Naive thymus-derived CD8-positive, alpha-beta T cell (primary cell): ENCODE results near the gene ATP6V0E1. TPM values are rescaled to one million over a fixed set of nuclear protein-coding genes. Genes with fewer than 3 reads are reported as not detected.
A peak's percentile ranks its signal among the peaks of the same experiment; 100 is the strongest.
"Not testable (repeated sequence)": the region's sequence is repeated elsewhere in the genome, so short reads cannot be mapped to it uniquely, and the experiment has no call there.

ENCODE experiments used
- ATAC-seq, 2 donors: fragments of 150-1000 bp; cut with Tn5 transposase in 1 of 2; sonication (Bioruptor Pico), chemical (Tn5 transposase) in 1 of 2; 1 replicate in 1 of 2; 2 replicates in 1 of 2; pipeline ENCODE4 v1.10.0; 2021; ENCODE audit warnings: mild to moderate bottlenecking in 2 of 2, moderate library complexity in 2 of 2
- POLR2A ChIA-PET: fragments of 350-600 bp; sonication (Branson Sonifier 250); formaldehyde crosslinking; loops from one replicate; lab custom pipeline; 2021; ENCODE audit warnings: antibody characterized with exemption; lab: Charles Lee
- DNase-seq, 10 donors: peaks; one replicate each; pipeline versions ENCODE4 v3.0.0 to v3.0.0-alpha.2; 2020 to 2022
- H3K27ac Mint-ChIP-seq, 10 donors: one replicate each; pipeline ENCODE4 v1.8.0; 2020 to 2022; ENCODE audit warnings: mild to moderate bottlenecking in 10 of 10, mixed read lengths in 10 of 10, moderate library complexity in 4 of 10, inconsistent platforms in 1 of 10
- H3K27me3 Mint-ChIP-seq, 5 donors: one replicate each; pipeline ENCODE4 v1.8.0; 2021 to 2022; ENCODE audit warnings: mixed read lengths in 5 of 5
- H3K36me3 Mint-ChIP-seq, 3 donors: one replicate each; pipeline ENCODE4 v1.8.0; 2020 to 2022; ENCODE audit warnings: mixed read lengths in 3 of 3, mild to moderate bottlenecking in 2 of 3, inconsistent platforms in 1 of 3
- H3K4me1 Mint-ChIP-seq, 4 donors: one replicate each; pipeline ENCODE4 v1.8.0; 2021 to 2022; ENCODE audit warnings: mixed read lengths in 4 of 4
- H3K4me3 Mint-ChIP-seq, 10 donors: one replicate each; pipeline ENCODE4 v1.8.0; 2020 to 2022; ENCODE audit warnings: mild to moderate bottlenecking in 10 of 10, mixed read lengths in 10 of 10, moderate library complexity in 6 of 10, inconsistent platforms in 1 of 10
- H3K9me3 Mint-ChIP-seq, 9 donors: one replicate each; pipeline ENCODE4 v1.8.0; 2020 to 2022; ENCODE audit warnings: mixed read lengths in 9 of 9, mild to moderate bottlenecking in 3 of 9, inconsistent platforms in 1 of 9, moderate library complexity in 1 of 9
- polyA plus RNA-seq, 3 donors: library from polyadenylated mRNA; unstranded; fragments of 300-500 nt; fragmentation: Illumina TruSeq; gene quantifications; one replicate each; pipeline ENCODE4 v1.2.3, GENCODE V29; 2021
- total RNA-seq, 8 experiments: library from RNA in 2 of 8; stranded (reverse) in 2 of 8; gene quantifications; one replicate each; pipeline ENCODE4 v1.2.3 and lab custom pipeline; 2021 to 2026

The ATP6V0E1 gene
- total and polyA plus RNA-seq, 5 experiments from 2014 or later, result 141 to 532 (median 411) TPM

DNA sequence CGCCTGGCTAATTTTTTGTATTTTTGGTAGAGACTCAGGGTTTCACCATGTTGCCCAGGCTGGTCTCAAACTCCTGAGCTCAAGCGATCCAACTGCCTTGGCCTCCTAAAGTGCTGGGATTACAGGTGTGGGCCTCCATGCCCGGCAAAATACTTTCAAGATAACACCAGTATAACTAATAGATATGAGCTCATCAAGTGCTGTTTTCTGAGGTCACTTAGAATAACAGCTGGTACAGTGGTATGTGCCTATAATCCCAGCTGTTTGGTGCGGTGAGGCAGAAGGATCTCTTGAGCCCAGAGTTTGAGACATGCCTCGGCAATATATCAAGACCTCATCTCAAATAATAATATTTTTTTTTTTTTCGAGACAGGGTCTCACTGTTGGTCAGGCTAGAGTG, 42.1 kb downstream of the ATP6V0E1 start:
- Mint-ChIP-seq H3K27me3 (no peaks in the 10 kb centered on the region), H3K27ac (peak overlapping the region in 4 of 10 donors; percentile 22 to 82 (median 56)), H3K36me3 (peaks cover 4 to 40% (median 17%) of the 10 kb centered on the region in 3 donors), H3K9me3 (no peaks in the 10 kb centered on the region), H3K4me3 (no peak overlapping the region), H3K4me1 (peaks cover 7 to 23% (median 12%) of the 10 kb centered on the region in 4 donors)
- ATAC-seq (no peak), DNase-seq (no peak)
- POLR2A ChIA-PET, result interaction anchor here (0.5 to 0.7 kb wide), 2 partner anchors 8 to 117 kb away, joined by 3 to 4 read pairs; no protein-coding TSS in a partner anchor

- H3K27me3 Mint-ChIP-seq, result no peaks in the 10 kb centered on the region
- POLR2A ChIA-PET, result interaction anchor here (1.2 kb wide), 1 partner anchor 11 kb away, joined by 3 read pairs; no protein-coding TSS in a partner anchor
- no peak for ATAC-seq
- H3K36me3 Mint-ChIP-seq, result peaks cover 4 to 22% (median 9%) of the 10 kb centered on the region in 3 donors
- no peak for DNase-seq
- H3K9me3 Mint-ChIP-seq, result no peaks in the 10 kb centered on the region
- no peak overlapping the region for H3K27ac Mint-ChIP-seq
- peak overlapping the region in 1 of 10 donors; percentile 11 for H3K4me3 Mint-ChIP-seq
- H3K4me1 Mint-ChIP-seq, result peaks cover 0 to 23% (median 9%) of the 10 kb centered on the region in 4 donors
Observed at GRCh38 chr5:173027905-173028304, 44.3 kb downstream of the ATP6V0E1 start.

GRCh38 chr5:173028811-173029327, 45.3 kb downstream of the ATP6V0E1 start:
- Mint-ChIP-seq H3K36me3 (peaks cover 4 to 18% (median 9%) of the 10 kb centered on the region in 3 donors), H3K27ac (no peak overlapping the region), H3K4me1 (peaks cover 7 to 29% (median 15%) of the 10 kb centered on the region in 4 donors), H3K4me3 (no peak overlapping the region), H3K27me3 (no peaks in the 10 kb centered on the region), H3K9me3 (no peaks in the 10 kb centered on the region)
- DNase-seq (no peak), ATAC-seq (no peak)
- POLR2A ChIA-PET, result interaction anchor here (0.8 to 2.0 kb wide), 2 partner anchors 13 to 28 kb away, joined by 3 to 8 read pairs; no protein-coding TSS in a partner anchor

GRCh38 chr5:173029499-173029921, 45.9 kb downstream of the ATP6V0E1 start:
- H3K9me3 Mint-ChIP-seq, result no peaks in the 10 kb centered on the region
- ATAC-seq, result peak; percentile 74 to 78
- POLR2A ChIA-PET, result interaction anchor here (0.8 to 2.0 kb wide), 2 partner anchors 13 to 28 kb away, joined by 3 to 8 read pairs; no protein-coding TSS in a partner anchor
- no peak overlapping the region for H3K4me3 Mint-ChIP-seq
- peak in 3 of 10 donors; percentile 5 to 13 (median 8) for DNase-seq
- H3K27me3 Mint-ChIP-seq, result no peaks in the 10 kb centered on the region
- peaks cover under 1 to 18% (median 11%) of the 10 kb centered on the region in 3 donors for H3K36me3 Mint-ChIP-seq
- peaks cover 9 to 32% (median 20%) of the 10 kb centered on the region in 4 donors for H3K4me1 Mint-ChIP-seq
- H3K27ac Mint-ChIP-seq, result no peak overlapping the region

GRCh38 chr5:173032096-173032495, 48.5 kb downstream of the ATP6V0E1 start:
- H3K36me3 Mint-ChIP-seq, result peaks cover 0 to 20% (median 8%) of the 10 kb centered on the region in 3 donors
- H3K27ac Mint-ChIP-seq, result peak overlapping the region in 9 of 10 donors; percentile 42 to 100 (median 74)
- not testable (repeated sequence) for H3K27me3 Mint-ChIP-seq, H3K4me3 Mint-ChIP-seq, H3K9me3 Mint-ChIP-seq, ATAC-seq, DNase-seq
- peaks cover 23 to 45% (median 41%) of the 10 kb centered on the region in 4 donors for H3K4me1 Mint-ChIP-seq
- POLR2A ChIA-PET, result interaction anchor here (0.6 kb wide), 1 partner anchor 74 kb away, joined by 4 read pairs; no protein-coding TSS in a partner anchor

GRCh38 chr5:173032730-173033129, 49.2 kb downstream of the ATP6V0E1 start:
- Mint-ChIP-seq H3K4me3 (no peak overlapping the region), H3K27ac (peak overlapping the region; percentile 42 to 100 (median 73)), H3K9me3 (no peaks in the 10 kb centered on the region), H3K27me3 (no peaks in the 10 kb centered on the region), H3K4me1 (peaks cover 23 to 50% (median 46%) of the 10 kb centered on the region in 4 donors), H3K36me3 (peaks cover 0 to 20% (median 8%) of the 10 kb centered on the region in 3 donors)
- ATAC-seq (no peak), DNase-seq (no peak)
- POLR2A ChIA-PET, result interaction anchor here (1.5 to 1.7 kb wide), 3 partner anchors 10 to 49 kb away, joined by 4 to 7 read pairs (median 6); no protein-coding TSS in a partner anchor

- Mint-ChIP-seq H3K27me3 (no peaks in the 10 kb centered on the region), H3K27ac (peak overlapping the region; percentile 87 to 100 (median 95)), H3K4me3 (peak overlapping the region in 1 of 10 donors; percentile 7), H3K9me3 (no peaks in the 10 kb centered on the region), H3K36me3 (peaks cover 0 to 20% (median 8%) of the 10 kb centered on the region in 3 donors), H3K4me1 (peaks cover 23 to 57% (median 48%) of the 10 kb centered on the region in 4 donors)
- no peak for ATAC-seq
- no peak for DNase-seq
- POLR2A ChIA-PET, result interaction anchor here (0.6 to 1.7 kb wide), 4 partner anchors 9 to 50 kb away, joined by 4 to 7 read pairs (median 5); no protein-coding TSS in a partner anchor
Observed at GRCh38 chr5:173033923-173034322, 50.4 kb downstream of the ATP6V0E1 start.

DNA sequence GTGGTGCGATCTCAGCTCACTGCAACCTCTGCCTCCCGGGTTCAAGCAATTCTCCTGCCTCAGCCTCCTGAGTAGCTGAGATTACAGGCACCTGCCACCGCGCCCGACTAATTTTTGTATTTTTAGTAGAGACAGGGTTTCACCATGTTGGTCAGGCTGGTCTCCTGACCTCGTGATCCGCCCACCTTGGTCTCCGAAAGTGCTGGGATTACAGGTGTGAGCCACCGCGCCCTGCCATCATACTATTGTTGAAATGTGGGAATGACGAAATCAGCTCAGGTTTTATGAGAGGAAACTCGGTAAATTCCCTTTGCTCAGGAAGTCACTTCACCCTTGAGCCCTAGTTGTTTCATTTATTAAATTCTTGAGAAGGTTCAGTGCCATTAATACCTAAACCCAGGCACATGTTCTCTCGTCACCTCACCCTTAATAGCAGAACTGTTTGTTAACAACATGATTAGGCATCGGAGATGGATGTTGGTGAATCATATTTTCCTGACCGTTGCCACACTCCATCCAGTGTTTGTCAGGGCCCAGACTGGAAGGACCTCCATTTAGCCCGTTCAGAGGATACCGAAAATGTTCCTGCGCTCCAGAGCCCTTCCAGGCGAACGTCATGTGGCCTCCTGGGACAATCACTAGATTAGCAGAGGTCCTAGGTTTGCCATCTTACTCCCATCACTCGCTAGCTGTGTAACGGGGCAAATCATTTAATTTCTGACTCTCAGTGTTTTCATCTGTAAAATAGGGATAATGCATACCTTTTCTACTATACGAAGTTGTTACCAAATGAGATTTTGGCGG, 52.5 kb downstream of the ATP6V0E1 start:
- H3K27ac Mint-ChIP-seq, result peak overlapping the region; percentile 66 to 100 (median 96)
- ATAC-seq (no peak), DNase-seq (no peak)
- POLR2A ChIA-PET, result interaction anchor here (0.8 to 2.7 kb wide), 9 partner anchors 8 to 77 kb away, joined by 3 to 26 read pairs (median 4); partner anchors contain the start of genes ATP6V0E1, CREBRF and RPL26L1
- peak overlapping the region; percentile 72 to 89 (median 84) for H3K4me3 Mint-ChIP-seq
- peaks cover 0 to 20% (median 8%) of the 10 kb centered on the region in 3 donors for H3K36me3 Mint-ChIP-seq
- peaks cover 30 to 73% (median 60%) of the 10 kb centered on the region in 4 donors for H3K4me1 Mint-ChIP-seq
- H3K27me3 Mint-ChIP-seq, result no peaks in the 10 kb centered on the region
- H3K9me3 Mint-ChIP-seq, result no peaks in the 10 kb centered on the region

DNA sequence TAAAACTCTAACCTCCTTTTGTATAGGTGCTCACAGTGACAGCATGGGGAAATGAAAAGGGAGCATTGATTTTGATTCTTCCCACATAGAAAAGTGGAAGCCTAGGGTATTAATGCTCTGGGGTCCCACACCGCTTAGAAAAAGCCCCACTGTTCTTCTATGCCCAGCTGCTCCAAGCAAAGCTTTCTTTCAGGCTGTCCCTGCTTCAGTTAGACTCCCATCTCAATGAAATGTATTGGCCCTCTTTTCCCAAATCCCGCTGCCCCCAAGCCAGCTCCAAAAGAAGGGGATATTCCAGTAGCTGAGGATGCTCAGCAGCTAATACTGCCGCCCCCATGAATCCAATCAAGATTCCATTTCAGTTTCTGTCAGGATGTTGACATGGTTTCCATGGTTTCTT, 55.6 kb downstream of the ATP6V0E1 start:
- peaks cover 28 to 56% (median 49%) of the 10 kb centered on the region in 4 donors for H3K4me1 Mint-ChIP-seq
- POLR2A ChIA-PET, result interaction anchor here (0.7 to 1.8 kb wide), 3 partner anchors 11 to 56 kb away, joined by 3 to 5 read pairs (median 3); partner anchors contain the start of gene ATP6V0E1
- peak overlapping the region in 1 of 10 donors; percentile 21 for H3K4me3 Mint-ChIP-seq
- DNase-seq (no peak), ATAC-seq (no peak)
- H3K9me3 Mint-ChIP-seq, result no peaks in the 10 kb centered on the region
- H3K27me3 Mint-ChIP-seq, result no peaks in the 10 kb centered on the region
- H3K27ac Mint-ChIP-seq, result peak overlapping the region; percentile 41 to 100 (median 86)
- peaks cover 0 to 9% (median 6%) of the 10 kb centered on the region in 3 donors for H3K36me3 Mint-ChIP-seq

DNA sequence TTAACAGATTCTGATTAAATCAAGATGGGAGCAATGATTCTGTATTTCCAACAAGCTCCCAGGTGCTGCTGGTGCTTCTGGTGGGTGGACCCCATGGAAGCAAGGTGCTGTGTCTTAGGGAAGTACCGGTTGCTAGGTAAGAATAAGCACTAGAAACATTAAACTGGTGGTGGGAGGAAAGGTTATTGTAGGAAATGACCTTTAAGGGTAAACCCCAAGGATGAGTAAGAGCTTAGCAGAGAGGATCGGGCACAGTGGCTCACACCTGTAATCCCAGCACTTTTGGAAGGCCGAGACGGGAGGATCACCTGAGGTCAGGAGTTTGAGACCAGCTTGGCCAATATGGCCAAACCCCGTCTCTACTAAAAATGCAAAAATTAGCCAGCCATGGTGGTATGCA, 56.4 kb downstream of the ATP6V0E1 start:
- Mint-ChIP-seq H3K9me3 (no peaks in the 10 kb centered on the region), H3K4me3 (no peak overlapping the region), H3K36me3 (peaks cover 0 to 1% (median 0%) of the 10 kb centered on the region in 3 donors), H3K27ac (peak overlapping the region; percentile 40 to 100 (median 73)), H3K27me3 (no peaks in the 10 kb centered on the region), H3K4me1 (peaks cover 20 to 48% (median 41%) of the 10 kb centered on the region in 4 donors)
- POLR2A ChIA-PET, result interaction anchor here (1.2 to 1.8 kb wide), 2 partner anchors 13 to 56 kb away, joined by 3 to 5 read pairs; partner anchors contain the start of gene ATP6V0E1
- ATAC-seq (no peak), DNase-seq (no peak)

- Mint-ChIP-seq H3K27ac (peak overlapping the region in 8 of 10 donors; percentile 6 to 87 (median 60)), H3K4me3 (no peak overlapping the region), H3K9me3 (no peaks in the 10 kb centered on the region), H3K36me3 (no peaks in the 10 kb centered on the region), H3K4me1 (peaks cover 10 to 28% (median 19%) of the 10 kb centered on the region in 4 donors), H3K27me3 (no peaks in the 10 kb centered on the region)
- DNase-seq, result no peak
- ATAC-seq, result no peak
- POLR2A ChIA-PET, result interaction anchor here (0.6 to 2.4 kb wide), 6 partner anchors 8 to 86 kb away, joined by 3 to 11 read pairs (median 4); no protein-coding TSS in a partner anchor
Observed at GRCh38 chr5:173041881-173042762, 58.6 kb downstream of the ATP6V0E1 start.
